NCI-H82 treated with DMSO at 0.1 percent for 48 hours (cell line): Measurements from ENCODE around the gene MED16.
"Not testable (repeated sequence)": the region's sequence is repeated elsewhere in the genome, so short reads cannot be mapped to it uniquely, and the experiment has no call there.

ENCODE experiments used
- DNase-seq: peaks from one replicate; lab custom pipeline; 2025; ENCODE audit not compliant: unreplicated experiment; lab: John Stamatoyannopoulos, UW

MED16 gene

DNA sequence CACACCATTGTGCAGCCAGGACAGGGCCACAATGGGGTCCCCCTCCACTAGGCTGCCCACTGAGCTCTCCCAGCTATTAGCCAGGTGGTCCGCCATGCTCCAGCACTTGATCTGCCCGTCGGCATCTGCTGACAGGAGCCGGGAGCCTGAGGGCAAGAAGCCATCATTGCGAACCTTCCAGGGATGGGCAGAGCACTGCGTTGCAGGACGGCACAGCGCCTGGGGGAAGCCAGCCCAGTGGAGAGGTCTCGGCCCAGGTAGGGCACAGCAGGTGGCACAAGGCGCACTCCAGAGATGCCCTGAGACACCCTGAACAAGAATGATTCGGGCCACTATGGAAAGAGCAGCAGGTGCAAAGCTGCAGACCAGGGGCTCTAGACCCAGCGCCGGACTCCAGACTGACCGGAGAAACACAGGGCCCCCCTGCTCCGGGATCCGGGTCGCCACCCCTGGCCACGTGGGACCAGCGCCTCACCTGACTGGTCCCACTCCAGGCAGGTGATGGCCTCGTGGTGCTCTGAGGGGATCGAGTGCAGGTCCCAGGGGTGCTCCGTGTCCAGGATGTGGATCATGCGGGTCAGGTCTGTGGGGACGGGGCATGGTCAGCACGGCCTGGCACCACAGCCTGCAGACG lies 3.2 kb downstream of the MED16 start:
- no peak for DNase-seq

DNA sequence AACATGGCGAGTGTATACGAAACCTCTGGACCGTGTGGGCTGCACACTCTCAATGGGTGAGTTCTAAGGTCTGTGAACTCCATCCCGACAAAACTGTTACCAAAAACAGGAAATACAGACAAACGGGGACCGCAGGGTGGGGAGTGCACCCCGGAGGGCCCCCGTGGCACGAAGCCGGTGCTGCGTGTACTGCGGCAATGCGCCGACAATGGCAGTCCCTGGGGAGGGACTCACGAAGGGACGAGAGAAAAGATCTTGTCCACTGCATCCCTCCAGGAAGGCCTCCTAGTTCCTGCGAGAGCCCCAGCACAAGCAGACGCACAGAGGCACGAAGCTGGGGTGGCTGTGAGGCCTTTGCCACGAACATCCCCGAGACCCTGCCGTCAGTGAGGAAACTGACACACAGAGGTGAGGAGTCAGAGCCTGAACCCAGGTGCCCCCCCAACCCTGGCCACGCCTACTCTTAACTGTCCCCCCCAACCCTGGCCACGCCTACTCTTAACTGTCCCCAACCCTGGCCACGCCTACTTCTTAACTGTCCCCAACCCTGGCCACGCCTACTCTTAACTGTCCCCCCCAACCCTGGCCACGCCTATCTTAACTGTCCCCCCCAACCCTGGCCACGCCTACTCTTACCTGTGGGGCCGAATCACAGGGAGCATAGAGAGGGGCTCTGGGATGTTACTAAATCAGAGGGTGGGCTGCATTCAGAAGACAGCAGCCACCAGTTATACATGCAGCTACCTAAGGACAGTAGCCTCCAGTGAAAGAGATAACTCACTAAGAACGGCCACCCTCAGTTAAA lies 4.2 kb downstream of the MED16 start:
- no peak for DNase-seq

DNA sequence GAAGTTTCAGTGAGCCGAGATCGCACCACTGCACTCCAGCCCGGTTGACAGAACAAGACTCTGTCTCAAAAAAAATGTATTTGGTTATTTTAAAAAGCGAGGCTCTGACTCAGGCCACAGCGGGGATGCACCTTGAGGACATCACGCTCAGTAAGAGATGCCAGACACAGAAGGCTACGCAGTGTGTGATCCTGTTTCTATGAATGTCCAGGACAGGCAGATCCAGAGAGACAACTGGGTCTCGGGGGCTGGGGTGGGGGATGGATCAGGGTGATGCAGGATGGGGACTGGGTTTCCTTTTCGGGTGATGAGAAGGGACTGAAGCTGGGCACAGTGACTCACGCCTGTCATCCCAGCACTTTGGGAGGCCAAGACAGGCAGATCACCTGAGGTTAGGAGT lies 5.4 kb downstream of the MED16 start:
- DNase-seq, result no peak

DNA sequence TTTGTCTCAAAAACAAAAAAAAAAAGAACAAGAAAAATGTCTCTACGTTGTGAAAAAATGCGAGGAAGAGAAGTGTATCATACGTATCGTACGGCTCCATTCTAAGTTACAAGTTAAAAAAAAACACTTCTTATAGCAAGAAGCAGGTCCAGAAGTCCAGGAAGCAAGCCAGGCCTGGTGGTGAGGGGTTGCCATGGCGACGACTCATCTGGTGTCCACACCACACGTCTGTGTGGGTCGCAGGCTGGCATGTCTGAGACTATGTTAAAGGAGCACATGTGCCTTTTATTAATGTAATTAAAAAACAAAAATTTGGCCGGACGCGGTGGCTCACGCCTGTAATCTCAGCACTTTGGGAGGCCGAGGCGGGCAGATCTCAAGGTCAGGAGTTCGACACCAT lies 5.9 kb downstream of the MED16 start:
- DNase-seq, result no peak

DNA sequence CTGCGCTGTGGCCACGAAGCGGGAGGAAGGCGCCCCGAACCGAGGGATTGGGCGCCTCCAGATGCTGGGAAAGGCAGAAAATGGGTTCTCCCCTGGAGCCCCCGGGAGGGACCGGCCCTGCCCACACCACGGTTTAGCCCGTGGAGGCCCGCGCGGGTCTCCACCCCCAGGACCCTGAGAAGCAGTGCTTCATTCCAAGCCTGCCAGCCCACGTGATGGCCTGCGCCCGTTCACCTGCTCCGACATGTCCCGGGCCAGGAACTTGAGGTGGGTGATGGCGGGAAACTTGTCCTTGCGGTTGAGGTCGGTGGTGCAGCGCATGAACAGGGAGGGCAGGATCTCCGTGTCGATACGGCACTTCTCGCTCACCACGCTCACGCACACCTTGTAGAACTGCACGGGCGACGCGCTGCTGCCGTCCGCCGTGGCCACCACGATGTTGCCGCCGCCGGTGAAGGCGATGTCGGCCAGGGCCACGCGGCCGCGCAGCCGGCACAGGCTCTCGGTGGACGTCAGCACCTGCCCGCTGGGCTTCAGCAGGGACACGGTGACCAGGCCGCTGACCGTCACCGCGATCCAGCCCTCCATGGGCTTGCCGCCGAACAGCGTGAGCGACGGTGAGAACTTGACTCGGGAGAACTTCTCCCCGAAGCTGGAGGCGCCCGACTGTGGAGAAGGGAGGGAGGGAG lies 7.3 kb downstream of the MED16 start:
- no peak for DNase-seq

DNA sequence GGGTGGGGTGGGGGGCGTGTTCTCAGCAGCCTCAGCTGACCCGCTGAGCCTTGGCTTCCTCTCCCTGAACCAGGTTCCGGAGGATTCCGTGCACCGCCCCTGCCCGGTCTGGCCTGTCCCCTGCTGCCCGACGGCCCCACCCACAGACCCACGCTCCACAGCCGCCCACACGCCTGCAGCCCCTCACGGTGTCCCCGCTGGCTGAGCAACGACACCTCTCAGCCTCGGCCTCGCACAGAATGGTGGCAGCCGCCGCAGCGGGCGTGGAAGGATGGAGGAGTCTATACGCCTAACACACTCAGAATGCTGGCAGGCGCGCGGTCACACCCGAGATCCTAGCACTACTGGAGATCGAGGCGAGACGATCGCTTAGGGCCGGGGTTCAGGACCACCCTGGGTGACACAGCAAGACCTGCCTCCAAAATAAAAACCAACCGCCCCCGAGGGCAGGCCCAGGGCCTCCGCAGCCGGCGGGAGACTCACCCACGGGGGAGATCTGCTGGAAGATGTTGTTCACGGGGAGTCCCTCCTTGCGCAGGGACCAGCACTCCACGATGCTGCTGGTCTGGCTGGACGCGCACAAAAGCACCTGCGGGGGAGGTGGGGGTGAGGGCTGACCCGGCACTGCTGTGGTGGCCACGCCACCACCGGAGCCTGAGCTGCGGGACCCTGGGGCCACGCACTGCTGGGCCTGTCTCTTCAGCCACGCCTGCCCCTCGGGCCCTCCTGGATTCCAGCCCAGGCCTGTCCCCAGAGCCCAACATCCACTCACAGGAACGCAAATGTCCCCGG lies 8.4 kb downstream of the MED16 start:
- no peak for DNase-seq

DNA sequence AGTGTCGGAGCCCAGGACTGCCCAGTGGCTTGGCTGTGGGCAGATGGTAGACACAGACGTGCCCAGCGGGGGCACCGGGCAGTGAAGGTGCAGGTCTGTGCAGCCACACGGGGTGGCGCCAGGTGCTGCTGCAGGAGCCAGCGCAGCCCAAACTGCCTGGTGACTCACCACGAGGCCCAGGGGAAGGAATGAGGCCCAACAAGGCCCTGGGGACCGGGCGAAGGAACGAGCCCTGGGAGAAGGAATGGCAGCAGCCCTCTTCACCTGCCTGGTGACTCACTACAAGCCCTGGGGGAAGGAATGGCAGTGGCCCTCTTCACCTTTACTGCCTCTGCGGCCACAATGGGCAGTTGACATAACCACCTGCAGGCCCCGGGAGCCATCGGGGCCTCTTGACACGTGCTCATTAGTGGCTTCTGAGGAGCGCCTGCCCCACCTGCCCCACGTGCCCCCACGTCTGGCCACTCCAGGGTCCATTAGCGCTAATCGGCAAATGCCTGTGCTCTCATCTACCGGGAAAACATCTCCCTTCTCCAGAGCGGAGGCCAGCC lies 9.3 kb downstream of the MED16 start:
- DNase-seq, result no peak

DNA sequence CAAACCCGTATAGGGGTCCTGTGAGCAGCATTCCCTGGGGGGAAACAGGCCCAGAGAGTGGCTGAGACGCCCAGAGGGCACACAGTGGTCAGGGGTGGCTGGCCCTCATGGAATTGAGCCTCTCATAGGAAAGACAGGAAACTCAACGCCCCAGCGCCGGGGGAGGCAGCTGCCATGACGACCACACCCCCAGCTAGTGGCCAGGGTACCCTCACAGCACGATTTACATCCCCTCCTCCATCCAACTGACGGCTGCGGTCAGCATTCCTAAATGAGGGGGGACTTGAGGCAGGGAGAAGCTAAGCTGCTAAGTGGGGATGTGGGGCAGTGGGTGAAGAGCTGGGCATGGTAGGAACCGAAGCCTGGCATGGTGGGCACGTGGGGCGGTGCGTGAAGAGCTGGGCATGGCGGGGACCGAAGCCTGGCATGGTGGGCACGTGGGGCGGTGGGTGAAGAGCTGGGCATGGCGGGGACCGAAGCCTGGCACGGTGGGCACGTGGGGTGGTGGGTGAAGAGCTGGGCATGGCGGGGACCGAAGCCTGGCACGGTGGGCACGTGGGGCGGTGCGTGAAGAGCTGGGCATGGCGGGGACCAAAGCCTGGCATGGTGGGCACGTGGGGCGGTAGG lies 10.0 kb downstream of the MED16 start:
- DNase-seq, result no peak

DNA sequence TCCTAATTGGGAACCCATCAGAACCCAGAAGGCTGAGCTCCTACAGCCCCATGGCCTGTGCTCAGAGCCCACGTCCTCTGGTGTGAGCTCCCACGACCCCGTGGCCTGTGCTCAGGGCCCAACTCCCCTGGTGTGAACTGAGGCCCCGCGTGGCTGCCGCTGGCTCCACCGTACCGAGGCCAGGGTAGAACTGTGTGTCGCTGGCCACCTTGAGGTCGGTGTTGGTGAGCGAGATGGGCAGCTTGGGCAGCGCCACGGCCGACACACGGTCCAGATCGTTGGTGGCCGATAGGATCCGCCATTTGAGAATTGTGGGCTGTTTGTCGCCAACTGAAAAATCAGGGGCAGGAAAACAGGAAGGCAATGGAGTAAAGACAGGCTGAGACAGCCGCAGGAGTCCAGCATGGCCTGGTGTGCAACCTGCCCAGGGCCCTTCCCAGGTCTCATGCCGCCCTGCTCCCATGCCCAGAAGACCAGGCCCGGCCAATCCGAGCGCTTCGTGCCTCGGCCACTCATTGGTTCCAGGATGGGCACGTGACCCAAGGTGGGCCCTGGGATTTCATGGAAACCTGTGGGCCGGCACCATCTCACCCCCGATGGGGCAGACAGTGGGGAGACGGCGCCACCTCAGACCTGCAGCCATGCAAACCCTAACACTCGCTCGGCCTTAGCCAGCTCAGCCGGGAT lies 11.5 kb downstream of the MED16 start:
- DNase-seq, result no peak

DNA sequence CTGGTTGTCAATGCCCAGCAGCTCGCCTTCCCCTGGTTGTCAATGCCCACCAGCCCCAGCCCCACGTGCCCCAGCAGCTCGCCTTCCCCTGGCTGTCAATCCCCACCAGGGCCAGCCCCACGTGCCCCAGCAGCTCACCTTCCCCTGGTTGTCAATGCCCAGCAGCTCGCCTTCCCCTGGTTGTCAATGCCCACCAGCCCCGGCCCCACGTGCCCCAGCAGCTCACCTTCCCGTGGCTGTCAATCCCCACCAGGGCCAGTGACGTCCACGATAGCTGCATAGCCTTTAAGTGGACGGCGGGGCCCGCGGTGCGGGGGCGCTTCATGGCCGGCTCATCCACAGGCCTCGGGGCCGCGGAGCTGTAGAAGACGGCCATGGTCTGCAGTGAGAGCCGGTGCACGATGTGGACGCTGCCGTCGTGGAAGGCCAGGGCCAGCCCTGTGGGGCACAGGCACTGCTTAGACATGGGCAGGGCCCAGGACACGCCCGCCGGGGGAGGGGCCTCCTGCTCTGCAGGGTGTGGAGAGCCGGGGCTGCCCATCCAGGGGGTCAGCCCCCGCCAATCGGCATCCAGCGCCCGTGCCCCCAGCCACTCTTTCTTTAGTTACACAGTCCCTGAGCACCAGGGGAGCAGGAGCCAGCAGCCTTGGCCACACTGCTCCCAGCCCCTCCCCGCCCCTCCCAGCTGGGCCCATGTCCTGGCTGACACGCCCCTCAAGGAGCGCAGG lies 13.1 kb downstream of the MED16 start:
- DNase-seq, result no peak

DNA sequence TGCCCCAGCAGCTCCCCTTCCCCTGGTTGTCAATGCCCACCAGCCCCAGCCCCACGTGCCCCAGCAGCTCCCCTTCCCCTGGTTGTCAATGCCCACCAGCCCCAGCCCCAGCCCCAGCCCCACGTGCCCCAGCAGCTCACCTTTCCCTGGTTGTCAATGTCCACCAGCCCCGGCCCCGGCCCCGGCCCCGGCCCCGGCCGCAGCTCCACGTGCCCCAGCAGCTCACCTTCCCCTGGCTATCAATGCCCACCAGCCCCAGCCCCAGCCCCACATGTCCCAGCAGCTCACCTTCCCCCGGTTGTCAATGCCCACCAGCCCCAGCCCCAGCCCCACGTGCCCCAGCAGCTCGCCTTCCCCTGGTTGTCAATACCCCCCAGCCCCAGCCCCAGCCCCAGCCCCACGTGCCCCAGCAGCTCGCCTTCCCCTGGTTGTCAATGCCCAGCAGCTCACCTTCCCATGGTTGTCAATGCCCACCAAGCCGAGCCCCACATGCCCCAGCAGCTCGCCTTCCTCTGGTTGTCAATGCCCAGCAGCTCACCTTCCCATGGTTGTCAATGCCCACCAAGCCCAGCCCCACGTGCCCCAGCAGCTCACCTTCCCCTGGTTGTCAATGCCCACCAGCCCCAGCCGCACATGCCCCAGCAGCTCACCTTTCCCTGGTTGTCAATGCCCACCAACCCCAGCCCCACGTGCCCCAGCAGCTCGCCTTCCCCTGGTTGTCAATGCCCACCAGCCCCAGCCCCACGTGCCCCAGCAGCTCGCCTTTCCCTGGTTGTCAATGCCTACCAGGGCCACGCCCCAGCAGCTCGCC lies 14.0 kb downstream of the MED16 start:
- not testable (repeated sequence) for DNase-seq

DNA sequence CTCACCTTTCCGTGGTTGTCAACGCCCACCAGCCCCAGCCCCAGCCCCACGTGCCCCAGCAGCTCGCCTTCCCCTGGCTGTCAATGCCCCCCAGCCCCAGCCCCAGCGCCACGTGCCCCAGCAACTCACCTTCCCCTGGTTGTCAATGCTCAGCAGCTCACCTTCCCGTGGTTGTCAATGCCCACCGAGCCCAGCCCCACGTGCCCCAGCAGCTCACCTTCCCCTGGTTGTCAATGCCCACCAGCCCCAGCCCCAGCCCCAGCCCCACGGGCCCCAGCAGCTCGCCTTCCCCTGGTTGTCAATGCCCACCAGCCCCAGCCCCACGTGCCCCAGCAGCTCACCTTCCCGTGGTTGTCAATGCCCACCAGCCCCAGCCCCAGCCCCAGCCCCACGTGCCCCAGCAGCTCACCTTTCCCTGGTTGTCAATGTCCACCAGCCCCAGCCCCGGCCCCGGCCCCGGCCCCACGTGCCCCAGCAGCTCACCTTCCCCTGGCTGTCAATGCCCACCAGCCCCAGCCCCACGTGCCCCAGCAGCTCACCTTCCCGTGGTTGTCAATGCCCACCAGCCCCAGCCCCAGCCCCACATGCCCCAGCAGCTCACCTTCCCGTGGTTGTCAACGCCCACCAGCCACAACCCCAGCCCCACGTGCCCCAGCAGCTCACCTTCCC lies 14.9 kb downstream of the MED16 start:
- DNase-seq, result not testable (repeated sequence)

DNA sequence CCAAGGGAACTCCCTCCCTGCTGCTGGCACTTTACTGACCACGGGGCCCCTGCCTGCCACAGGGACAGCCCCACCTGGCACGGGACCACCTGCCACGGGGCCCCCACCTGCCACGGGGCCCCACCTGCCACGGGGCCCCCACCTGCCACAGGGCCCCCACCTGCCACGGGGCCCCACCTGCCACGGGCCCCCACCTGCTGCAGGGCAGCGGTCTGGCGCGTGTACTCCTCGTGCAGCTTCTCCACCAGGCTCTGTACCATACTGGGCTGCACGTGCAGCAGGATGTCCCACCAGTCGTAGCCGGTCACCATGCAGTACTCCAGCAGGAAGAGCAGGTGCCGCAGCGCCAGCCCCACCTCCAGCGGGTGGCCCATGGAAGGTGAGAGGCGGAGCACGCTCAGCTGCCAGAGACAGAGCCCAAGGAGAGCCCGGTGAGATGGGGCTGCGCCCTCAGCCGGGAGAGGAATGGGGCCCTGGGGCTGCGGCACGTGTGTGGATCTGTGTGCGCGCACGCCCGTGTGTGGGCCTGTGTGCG lies 16.1 kb downstream of the MED16 start:
- DNase-seq, result no peak

DNA sequence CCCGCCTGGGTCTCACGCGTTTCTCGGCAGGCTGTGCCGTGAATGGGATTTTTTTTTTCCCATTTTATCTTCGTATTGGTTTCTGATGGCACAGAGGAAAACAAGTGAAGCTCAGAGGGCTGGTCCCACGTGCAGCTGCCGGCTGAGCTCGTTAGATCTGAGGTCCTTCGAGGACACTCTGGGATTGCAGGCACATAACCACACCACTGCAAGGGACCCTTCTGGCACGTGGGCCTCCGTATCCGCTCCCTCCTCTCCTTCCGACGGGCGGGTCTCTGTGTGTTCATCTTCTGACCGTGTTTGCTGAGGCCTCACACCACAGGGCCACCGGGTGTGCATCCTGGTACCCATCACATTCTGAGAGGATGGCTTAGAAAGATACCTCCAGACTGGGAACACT lies 16.9 kb downstream of the MED16 start:
- no peak for DNase-seq

DNA sequence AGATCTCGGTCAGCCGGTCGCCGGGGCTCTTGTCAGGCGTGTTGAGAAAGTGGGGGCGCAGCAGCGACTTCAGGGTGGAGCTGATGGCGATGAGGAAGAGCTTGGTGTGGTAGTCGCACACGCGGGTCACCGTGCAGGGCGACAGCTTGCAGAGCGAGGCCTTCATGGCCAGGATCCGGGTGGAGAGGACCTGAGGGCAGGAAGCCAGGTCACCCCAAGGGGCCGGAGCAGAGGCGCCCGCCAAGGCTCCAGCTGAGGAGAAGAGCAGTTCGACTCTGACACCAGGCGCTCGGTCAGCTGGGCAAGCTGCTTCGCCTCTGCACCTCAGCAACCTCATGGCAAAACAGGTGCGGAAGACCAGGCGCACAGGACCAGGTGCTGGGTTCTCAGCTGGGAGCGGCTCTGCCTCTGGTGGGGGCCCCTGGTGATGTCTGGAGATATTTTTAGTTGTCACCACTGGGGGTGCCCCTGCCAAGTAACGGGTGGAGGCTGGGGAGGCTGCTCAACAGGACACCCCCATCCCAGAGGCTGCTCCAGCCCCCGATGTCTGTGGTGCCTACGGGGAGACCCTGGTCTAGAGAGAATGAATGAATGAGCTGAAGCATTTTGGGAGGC lies 17.6 kb downstream of the MED16 start:
- no peak for DNase-seq

DNA sequence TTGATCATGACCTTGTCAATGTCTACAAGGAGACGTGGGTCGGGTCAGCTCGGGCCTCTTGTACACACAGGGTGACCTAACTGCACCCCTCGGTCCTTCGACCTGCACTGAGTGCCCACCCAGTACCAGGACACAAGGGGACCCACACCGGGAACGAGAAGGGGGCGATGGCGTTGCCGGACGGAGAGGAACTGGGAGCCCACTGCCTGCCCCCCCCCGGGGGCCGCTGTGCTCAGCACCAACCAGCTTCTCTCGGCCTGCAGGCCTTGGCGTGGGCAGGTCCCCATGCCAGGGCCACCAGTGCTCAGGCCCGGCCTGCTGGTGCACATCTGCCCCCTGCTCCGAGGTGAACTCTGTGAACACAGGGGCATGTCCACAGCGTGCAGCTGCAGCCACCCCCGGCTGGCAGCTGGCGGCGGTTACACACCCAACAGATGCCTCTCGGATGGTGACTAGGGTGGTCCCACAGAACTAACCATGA lies 19.4 kb downstream of the MED16 start:
- no peak for DNase-seq

DNA sequence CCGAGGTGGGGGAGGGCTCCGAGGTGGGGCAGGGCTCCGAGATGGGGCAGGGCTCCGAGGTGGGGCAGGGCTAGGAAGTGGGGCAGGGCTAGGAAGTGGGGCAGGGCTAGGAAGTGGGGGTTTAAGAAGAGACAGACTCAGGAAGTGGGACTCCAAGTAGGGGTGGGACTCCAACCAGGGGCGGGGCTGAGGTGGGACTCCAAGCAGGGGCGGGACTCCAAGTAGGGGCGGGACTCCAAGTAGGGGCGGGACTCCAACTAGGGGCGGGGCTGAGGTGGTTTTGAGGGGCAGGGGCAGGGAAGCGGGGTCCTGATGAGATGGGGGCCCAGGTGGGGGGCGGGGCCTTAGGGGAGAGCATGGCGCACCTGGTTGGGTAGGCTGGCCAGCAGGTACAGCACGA lies 19.9 kb downstream of the MED16 start:
- DNase-seq, result peak; percentile 16
